NCI-H345 treated with DMSO at 0.1 percent for 48 hours (cell line): ENCODE measurements around the gene CADPS.

Source experiments
- DNase-seq: peaks from one replicate; lab custom pipeline; 2025; ENCODE audit not compliant: unreplicated experiment; lab: John Stamatoyannopoulos, UW

CADPS gene

GRCh38 chr3:62566022-62566557 is 309.1 kb downstream of the CADPS start:
- no peak for DNase-seq

DNA sequence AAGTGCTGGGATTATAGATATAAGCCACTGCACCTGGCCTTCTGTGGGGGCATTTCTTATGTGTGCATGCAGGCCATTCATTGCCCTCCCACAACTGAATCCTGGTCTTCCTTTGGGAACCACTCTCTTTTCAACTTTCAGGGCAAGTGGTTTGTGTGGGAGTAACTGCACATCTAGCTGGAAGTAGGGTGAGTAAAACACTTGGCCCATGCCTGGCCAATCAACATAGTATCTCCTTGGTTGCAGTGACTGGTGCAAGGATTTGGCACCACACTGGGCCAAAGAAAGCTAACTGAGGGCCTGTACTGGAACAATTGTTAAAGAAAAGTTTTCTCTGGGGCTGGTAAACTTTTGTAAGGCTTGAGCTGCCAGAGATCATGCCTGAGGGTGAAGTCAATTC is 312.6 kb downstream of the CADPS start:
- no peak for DNase-seq

DNA sequence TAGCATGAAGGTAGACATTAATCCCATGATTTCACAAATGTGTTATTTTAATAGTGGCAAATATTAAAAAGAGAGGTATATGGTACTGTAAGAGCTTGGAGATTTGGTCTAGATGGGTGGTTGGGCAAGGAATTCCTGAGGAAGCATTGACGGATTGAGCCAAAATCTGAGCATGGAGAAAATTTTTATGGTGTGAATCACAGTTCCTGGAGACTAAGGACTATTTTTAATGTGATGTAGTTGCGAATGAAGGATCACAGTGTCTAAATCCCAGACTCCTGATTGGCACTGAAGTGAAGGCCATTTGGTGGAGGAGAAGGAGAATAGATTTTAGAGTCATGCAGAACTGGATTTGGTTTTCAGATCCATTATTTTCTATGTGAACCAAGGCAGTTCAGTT is 313.2 kb downstream of the CADPS start:
- no peak for DNase-seq

- DNase-seq: no peak
These were observed 315.3 kb downstream of the CADPS start for GRCh38 chr3:62559831-62560445.

- DNase-seq: no peak
These were observed 316.6 kb downstream of the CADPS start for GRCh38 chr3:62558549-62559112.

GRCh38 chr3:62557983-62558382 is 317.2 kb downstream of the CADPS start:
- no peak for DNase-seq

DNA sequence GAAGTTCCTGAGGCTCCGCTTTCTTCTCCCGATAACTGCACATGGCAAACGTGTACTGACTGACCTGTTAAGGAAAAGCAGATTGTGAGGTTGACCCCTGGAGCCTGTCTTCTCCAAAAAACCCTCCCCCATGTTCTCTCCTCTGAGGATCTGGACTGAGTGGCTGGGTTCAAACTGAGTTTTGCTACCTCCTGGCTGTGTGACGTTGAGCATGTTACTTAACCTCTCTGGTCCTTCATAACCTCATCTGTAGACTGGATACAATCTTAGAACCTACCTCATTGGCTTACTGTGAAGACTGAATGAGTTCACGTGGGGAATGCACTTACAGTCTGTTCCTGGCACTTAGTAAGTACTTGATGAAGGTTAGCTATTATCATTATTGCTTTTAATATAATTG is 317.8 kb downstream of the CADPS start:
- DNase-seq: no peak

GRCh38 chr3:62556121-62556815 is 318.9 kb downstream of the CADPS start:
- DNase-seq: no peak

GRCh38 chr3:62554264-62554799 is 320.9 kb downstream of the CADPS start:
- no peak for DNase-seq

GRCh38 chr3:62553811-62554210 is 321.4 kb downstream of the CADPS start:
- no peak for DNase-seq

GRCh38 chr3:62551556-62551955 is 323.7 kb downstream of the CADPS start:
- no peak for DNase-seq

DNA sequence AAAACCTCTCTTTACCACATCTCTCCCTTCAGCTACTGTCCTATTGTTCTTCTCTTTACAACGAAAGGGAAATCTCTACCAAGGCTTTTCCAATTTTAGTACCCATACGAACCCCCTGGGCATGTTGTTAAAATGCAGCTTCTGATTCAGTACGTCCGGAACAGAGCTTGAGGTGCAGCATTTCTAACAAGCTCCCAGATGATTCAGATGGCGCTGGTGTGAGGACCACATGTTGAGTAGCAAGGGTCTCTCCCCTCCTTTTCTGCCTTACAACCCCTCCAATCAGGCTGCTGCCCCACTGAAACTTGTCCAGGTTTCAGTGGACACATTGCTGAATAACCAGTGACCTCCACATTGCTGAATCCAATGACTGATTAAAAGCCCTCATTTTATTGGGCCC is 324.8 kb downstream of the CADPS start:
- no peak for DNase-seq

GRCh38 chr3:62548528-62549205 is 326.5 kb downstream of the CADPS start:
- no peak for DNase-seq

DNA sequence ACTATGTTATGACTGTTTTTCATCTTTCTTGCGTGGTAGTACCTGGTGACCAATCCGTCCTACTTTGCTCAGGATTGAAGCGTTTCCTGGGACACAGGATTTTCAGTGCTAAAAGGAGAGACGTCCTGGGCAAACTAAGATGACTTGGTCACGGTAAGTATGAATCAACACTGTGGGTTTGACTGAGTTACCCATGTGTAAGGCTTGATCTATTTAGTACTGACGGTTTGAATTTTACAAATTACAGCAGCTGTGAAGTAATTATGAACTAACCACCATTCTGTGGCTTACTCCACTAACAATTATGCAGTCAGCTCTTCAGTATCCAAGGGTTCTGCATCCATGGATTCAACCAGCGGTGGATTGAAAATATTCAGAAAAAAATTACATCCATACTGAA is 328.9 kb downstream of the CADPS start:
- no peak for DNase-seq

DNA sequence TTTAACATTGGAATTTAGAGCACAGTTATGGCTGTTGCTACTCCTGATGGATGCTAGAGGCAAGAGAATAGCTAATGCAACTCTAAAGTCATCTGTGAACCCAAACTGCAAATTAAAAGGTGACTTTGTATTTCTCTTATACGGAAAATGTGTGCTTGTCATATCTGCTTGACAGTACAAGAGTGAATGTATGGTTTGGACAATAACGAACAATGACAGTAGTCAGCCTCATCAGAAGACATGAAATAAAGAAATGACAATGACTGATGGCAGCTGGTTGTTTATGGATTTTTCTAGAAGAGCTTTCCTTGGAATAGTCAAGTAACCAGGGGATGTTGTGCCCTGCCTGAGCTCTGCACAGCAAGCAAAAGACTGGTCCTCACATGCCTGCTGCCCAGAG is 333.0 kb downstream of the CADPS start:
- DNase-seq: no peak

- DNase-seq: no peak
These were observed 335.5 kb downstream of the CADPS start for GRCh38 chr3:62539762-62540161.

DNA sequence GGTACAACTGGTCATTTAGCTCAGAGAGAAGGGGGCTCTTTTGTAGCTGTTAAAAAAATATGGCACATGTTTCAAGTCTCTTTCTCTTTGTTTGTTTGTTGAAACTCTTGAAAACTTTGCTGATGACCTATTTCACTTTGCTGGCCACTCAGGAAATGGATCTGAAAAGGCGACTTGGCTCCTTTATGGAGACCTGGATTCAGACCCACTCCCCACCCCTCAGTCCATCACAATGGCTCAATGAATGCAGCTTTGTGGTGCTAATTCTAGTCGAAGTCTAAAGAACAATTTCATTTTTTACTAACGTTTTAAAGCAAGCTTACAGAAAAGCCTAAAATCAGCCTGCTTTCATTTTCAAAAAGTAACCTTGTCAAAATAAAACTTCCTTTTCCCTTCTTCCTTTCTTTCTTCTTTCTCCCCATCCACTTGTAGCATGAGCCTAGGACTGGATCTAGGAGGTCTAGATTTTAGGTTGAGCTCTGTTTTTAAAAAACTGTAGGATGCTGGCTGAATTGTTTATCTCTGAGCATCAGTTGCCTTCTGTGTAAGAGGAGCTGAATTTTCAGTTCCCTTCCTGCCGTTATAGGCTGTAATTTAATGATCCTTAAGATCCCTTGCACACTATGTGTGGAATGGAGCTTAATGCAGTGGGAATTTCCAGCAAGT is 336.4 kb downstream of the CADPS start:
- DNase-seq: no peak

- no peak for DNase-seq
These were observed 340.9 kb downstream of the CADPS start for GRCh38 chr3:62534326-62534725.

- DNase-seq: no peak
These were observed 342.4 kb downstream of the CADPS start for GRCh38 chr3:62532796-62533195.

DNA sequence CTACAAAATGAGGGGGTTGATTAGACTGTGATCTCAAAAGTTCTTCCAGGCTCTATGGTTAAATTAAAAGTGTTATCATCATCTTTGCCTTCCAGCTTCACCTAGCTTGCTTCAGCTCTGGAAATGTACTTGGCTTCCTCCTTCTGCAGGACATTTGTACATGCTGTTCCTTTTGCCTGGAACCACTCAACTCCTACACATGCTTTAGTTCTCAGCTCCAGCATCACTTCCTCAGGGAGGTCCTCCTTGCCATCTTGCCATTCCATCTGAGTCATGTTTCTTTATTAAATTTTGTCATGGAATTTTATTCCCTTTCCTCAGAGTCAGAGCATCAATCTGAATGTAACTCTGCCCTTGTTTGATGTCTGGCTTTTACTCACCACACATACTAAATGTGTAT is 343.2 kb downstream of the CADPS start:
- DNase-seq: no peak

DNA sequence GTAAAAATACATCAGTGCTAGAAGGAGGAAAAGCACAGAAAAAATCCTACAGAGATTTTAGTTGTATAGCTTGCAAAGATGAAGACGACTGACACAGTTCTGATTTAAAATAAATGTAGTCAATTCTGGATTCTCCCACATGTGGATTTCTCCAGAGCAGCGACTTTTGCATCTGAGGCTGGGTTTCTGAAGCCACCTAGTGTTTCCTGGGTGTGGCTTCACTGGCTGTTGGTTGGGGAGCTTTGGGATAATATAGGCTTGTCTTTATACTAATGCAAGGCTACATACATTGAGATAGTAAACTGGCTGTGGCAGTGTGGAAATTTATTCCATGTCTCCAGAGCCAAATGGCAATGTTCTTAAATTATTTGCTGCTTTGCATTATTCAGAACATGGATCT is 343.7 kb downstream of the CADPS start:
- DNase-seq: no peak
